Astrocyte (in vitro differentiated cells and primary cell): Measurements from ENCODE around the gene USP17L21.
"Not testable (repeated sequence)": the region's sequence is repeated elsewhere in the genome, so short reads cannot be mapped to it uniquely, and the experiment has no call there.

Source experiments
- EZH2 ChIP-seq: IDR thresholded peaks from 2 replicates; pipeline ENCODE4 v1.6.1; 2012; ENCODE audit warnings: mild to moderate bottlenecking, low read length, inconsistent platforms; ENCODE audit not compliant: insufficient read depth
- TF ChIP-seq, protein P1 (sequence below): IDR thresholded peaks from 2 replicates; pipeline ENCODE4 v1.5.1; 2011; ENCODE audit warnings: low read depth, mild to moderate bottlenecking, inconsistent platforms, low read length, moderate library complexity; ENCODE audit not compliant: insufficient read depth

- TF ChIP-seq, protein P1, sequence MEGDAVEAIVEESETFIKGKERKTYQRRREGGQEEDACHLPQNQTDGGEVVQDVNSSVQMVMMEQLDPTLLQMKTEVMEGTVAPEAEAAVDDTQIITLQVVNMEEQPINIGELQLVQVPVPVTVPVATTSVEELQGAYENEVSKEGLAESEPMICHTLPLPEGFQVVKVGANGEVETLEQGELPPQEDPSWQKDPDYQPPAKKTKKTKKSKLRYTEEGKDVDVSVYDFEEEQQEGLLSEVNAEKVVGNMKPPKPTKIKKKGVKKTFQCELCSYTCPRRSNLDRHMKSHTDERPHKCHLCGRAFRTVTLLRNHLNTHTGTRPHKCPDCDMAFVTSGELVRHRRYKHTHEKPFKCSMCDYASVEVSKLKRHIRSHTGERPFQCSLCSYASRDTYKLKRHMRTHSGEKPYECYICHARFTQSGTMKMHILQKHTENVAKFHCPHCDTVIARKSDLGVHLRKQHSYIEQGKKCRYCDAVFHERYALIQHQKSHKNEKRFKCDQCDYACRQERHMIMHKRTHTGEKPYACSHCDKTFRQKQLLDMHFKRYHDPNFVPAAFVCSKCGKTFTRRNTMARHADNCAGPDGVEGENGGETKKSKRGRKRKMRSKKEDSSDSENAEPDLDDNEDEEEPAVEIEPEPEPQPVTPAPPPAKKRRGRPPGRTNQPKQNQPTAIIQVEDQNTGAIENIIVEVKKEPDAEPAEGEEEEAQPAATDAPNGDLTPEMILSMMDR = not testable (repeated sequence)
- not testable (repeated sequence) for TF ChIP-seq EZH2
Measured at GRCh38 chr4:9243579-9243978, 19.1 kb upstream of the USP17L21 start, which contains the start of gene USP17L17.
